ENCODE measurements around the gene KIF3A.

DNA sequence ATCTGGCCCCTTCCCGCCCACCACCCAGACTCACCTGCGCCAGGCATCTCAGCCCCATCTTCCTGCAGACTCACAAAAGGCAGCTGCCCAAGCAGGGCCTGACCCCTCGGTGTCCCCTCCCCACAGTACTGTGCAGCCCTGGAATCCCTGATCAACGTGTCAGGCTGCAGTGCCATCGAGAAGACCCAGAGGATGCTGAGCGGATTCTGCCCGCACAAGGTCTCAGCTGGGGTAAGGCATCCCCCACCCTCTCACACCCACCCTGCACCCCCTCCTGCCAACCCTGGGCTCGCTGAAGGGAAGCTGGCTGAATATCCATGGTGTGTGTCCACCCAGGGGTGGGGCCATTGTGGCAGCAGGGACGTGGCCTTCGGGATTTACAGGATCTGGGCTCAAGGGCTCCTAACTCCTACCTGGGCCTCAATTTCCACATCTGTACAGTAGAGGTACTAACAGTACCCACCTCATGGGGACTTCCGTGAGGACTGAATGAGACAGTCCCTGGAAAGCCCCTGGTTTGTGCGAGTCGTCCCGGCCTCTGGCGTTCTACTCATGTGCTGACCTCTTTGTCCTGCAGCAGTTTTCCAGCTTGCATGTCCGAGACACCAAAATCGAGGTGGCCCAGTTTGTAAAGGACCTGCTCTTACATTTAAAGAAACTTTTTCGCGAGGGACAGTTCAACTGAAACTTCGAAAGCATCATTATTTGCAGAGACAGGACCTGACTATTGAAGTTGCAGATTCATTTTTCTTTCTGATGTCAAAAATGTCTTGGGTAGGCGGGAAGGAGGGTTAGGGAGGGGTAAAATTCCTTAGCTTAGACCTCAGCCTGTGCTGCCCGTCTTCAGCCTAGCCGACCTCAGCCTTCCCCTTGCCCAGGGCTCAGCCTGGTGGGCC lies 77.5 kb downstream of the KIF3A start:
- TF ChIP-seq, protein P1, sequence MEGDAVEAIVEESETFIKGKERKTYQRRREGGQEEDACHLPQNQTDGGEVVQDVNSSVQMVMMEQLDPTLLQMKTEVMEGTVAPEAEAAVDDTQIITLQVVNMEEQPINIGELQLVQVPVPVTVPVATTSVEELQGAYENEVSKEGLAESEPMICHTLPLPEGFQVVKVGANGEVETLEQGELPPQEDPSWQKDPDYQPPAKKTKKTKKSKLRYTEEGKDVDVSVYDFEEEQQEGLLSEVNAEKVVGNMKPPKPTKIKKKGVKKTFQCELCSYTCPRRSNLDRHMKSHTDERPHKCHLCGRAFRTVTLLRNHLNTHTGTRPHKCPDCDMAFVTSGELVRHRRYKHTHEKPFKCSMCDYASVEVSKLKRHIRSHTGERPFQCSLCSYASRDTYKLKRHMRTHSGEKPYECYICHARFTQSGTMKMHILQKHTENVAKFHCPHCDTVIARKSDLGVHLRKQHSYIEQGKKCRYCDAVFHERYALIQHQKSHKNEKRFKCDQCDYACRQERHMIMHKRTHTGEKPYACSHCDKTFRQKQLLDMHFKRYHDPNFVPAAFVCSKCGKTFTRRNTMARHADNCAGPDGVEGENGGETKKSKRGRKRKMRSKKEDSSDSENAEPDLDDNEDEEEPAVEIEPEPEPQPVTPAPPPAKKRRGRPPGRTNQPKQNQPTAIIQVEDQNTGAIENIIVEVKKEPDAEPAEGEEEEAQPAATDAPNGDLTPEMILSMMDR (conservative IDR thresholded peaks at IDR 0.05; ENCODE audit: low read length), result no peak
- no peak for TF ChIP-seq EZH2phosphoT487 (IDR thresholded peaks at IDR 0.05; ENCODE audit: borderline replicate concordance)
